Measurements from ENCODE around the gene MED8.

The MED8 gene

DNA sequence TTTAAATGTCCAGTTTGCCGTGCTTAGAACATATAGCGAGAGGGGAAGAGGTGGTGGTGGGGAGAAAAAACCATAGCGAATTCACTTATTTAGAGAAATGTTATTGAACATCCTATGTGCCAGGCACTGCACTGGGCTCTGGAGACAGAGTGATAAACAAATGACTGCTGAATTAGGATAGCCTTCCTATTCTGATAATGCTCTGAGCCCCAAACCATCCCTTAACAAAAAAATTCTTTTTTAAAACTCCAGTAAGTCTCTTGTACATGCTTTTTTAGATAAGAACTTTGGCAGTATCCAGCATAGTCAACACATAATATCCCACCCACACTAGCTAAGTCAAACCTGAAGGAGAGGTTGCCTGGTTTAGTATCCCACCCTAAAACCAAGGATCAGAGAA is 8.6 kb upstream of the MED8 start:
- H3K4me3 ChIP-seq (ENCODE audit: low read depth, low read length) = no peak overlapping the region
- TF ChIP-seq, protein P1, sequence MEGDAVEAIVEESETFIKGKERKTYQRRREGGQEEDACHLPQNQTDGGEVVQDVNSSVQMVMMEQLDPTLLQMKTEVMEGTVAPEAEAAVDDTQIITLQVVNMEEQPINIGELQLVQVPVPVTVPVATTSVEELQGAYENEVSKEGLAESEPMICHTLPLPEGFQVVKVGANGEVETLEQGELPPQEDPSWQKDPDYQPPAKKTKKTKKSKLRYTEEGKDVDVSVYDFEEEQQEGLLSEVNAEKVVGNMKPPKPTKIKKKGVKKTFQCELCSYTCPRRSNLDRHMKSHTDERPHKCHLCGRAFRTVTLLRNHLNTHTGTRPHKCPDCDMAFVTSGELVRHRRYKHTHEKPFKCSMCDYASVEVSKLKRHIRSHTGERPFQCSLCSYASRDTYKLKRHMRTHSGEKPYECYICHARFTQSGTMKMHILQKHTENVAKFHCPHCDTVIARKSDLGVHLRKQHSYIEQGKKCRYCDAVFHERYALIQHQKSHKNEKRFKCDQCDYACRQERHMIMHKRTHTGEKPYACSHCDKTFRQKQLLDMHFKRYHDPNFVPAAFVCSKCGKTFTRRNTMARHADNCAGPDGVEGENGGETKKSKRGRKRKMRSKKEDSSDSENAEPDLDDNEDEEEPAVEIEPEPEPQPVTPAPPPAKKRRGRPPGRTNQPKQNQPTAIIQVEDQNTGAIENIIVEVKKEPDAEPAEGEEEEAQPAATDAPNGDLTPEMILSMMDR (IDR thresholded peaks at IDR 0.05; ENCODE audit: control insufficient read depth, extremely low read depth, insufficient read depth) = no peak
- no peak for DNase-seq (ENCODE audit: low read depth)

DNA sequence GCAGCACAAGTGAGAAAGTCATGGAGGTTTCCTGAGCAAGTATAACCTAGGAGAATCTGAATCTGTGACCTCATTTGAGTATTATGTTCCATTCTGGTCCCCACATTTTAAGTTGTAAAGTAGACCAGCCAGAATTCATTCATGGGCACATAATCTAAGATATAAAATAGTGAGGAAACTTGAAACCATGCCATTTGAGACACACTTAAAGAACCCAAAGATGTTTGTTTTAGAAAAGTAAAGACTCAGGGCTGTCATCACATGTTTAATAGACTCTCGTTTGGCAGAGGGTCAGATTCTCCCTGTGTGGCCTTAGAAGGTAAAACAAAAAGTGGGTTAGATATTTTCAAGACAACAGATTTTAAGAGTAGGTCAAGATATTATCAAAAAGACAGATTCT is 6.5 kb upstream of the MED8 start:
- no peak overlapping the region for H3K4me3 ChIP-seq (ENCODE audit: low read depth, low read length)
- peak; percentile 98 for DNase-seq (ENCODE audit: low read depth)
- TF ChIP-seq, protein P1 (IDR thresholded peaks at IDR 0.05; ENCODE audit: control insufficient read depth, extremely low read depth, insufficient read depth) = no peak

DNA sequence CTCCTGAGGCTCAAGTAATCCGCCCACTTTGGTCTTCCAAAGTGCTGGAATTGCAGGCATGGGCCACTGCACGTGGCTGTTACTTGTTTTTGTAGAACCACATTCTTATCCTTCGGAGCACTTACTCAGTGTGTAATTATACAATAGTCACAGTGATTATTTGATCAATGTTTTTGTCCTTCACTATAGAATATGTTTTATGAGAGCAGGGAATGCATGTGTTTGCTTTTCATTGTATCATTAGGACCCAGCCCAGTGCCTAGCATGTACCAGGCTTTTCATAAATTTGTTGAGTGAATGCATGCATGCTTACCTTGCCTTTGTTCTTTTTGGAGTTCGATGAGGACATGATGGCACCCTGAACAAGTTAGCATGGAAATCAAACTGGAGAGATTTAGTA is 5.9 kb upstream of the MED8 start:
- no peak overlapping the region for H3K4me3 ChIP-seq (ENCODE audit: low read depth, low read length)
- peak; percentile 60 for DNase-seq (ENCODE audit: low read depth)
- TF ChIP-seq, protein P1 (IDR thresholded peaks at IDR 0.05; ENCODE audit: control insufficient read depth, extremely low read depth, insufficient read depth) = no peak

DNA sequence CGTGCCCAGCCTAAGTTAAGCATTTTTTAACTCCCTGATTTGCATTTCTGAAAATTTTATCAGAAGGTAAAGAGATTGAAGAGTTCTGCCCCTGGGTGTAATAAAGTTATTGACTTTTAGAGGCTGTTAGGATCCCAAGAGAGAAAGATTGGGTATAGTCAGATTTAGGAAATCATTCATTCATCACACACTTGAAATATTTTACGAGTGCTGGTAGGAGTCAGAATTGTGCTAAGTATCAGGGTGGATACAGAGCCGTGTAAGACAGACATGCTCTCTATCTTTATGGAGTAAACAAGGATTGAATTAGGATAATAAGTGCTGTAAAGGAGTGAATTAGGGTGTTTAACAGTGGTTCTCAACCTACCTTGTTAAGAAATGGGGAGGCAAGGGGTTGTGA is 3.1 kb upstream of the MED8 start:
- TF ChIP-seq, protein P1 (IDR thresholded peaks at IDR 0.05; ENCODE audit: control insufficient read depth, extremely low read depth, insufficient read depth) = no peak
- DNase-seq (ENCODE audit: low read depth) = no peak
- H3K4me3 ChIP-seq (ENCODE audit: low read depth, low read length) = no peak overlapping the region

- peak overlapping the region; percentile 92 for H3K4me3 ChIP-seq (ENCODE audit: low read depth, low read length)
- DNase-seq (ENCODE audit: low read depth) = no peak
- TF ChIP-seq, protein P1 (IDR thresholded peaks at IDR 0.05; ENCODE audit: control insufficient read depth, extremely low read depth, insufficient read depth) = no peak
Measured at GRCh38 chr1:43388613-43389012, 987 bp downstream of the MED8 start.

- H3K4me3 ChIP-seq (ENCODE audit: low read depth, low read length) = peak overlapping the region; percentile 92
- TF ChIP-seq, protein P1 (IDR thresholded peaks at IDR 0.05; ENCODE audit: control insufficient read depth, extremely low read depth, insufficient read depth) = no peak
- DNase-seq (ENCODE audit: low read depth) = no peak
Measured at GRCh38 chr1:43387976-43388599, 1.5 kb downstream of the MED8 start.

- TF ChIP-seq, protein P1 (IDR thresholded peaks at IDR 0.05; ENCODE audit: control insufficient read depth, extremely low read depth, insufficient read depth) = no peak
- no peak overlapping the region for H3K4me3 ChIP-seq (ENCODE audit: low read depth, low read length)
- DNase-seq (ENCODE audit: low read depth) = no peak
Measured at GRCh38 chr1:43386676-43387075, 2.9 kb downstream of the MED8 start.
